Measurements from ENCODE around the gene GCSAM. TPM values are rescaled to one million over a fixed set of nuclear protein-coding genes. Genes with fewer than 3 reads are reported as not detected.

GCSAM gene
- total and polyA plus RNA-seq, 9 donors = 0.11 to 0.83 (median 0.18) TPM; not detected in 5

GRCh38 chr3:112132554-112132953 lies 494 bp downstream of the GCSAM start:
- Histone ChIP-seq H3K4me3 (no peak overlapping the region), H3K27ac (no peak overlapping the region), H3K36me3 (no peaks in the 10 kb centered on the region), H3K4me1 (ENCODE audit: insufficient read depth) (no peaks in the 10 kb centered on the region), H3K27me3 (no peaks in the 10 kb centered on the region), H3K9me3 (no peaks in the 10 kb centered on the region)
- WGBS, 3 donors = 91 to 100% (median 94%) methylated on average over 1 of the region's 1 CpG
- DNase-seq = no peak
- no peak for TF ChIP-seq POLR2A (IDR thresholded peaks at IDR 0.05)
- TF ChIP-seq EP300 (IDR thresholded peaks at IDR 0.05) = no peak
- TF ChIP-seq CTCF (IDR thresholded peaks at IDR 0.05) = no peak
- intact Hi-C loops (cut with DNase I) = no loop called here

- Histone ChIP-seq H3K27me3 (no peaks in the 10 kb centered on the region), H3K4me1 (ENCODE audit: insufficient read depth) (no peaks in the 10 kb centered on the region), H3K36me3 (no peaks in the 10 kb centered on the region), H3K27ac (no peak overlapping the region), H3K9me3 (no peaks in the 10 kb centered on the region), H3K4me3 (no peak overlapping the region)
- no peak for DNase-seq
- 93 to 98% (median 97%) methylated on average over 3 of the region's 3 CpGs for WGBS, 3 donors
- no peak for TF ChIP-seq POLR2A (IDR thresholded peaks at IDR 0.05)
- TF ChIP-seq EP300 (IDR thresholded peaks at IDR 0.05) = no peak
- TF ChIP-seq CTCF (IDR thresholded peaks at IDR 0.05) = no peak
- intact Hi-C loops (cut with DNase I) = no loop called here
Observed at GRCh38 chr3:112132088-112132487, 960 bp downstream of the GCSAM start.

GRCh38 chr3:112131111-112131510 lies 1.9 kb downstream of the GCSAM start:
- H3K36me3 ChIP-seq = no peaks in the 10 kb centered on the region
- intact Hi-C loops (cut with DNase I) = no loop called here
- TF ChIP-seq POLR2A (IDR thresholded peaks at IDR 0.05) (no peak), EP300 (IDR thresholded peaks at IDR 0.05) (no peak), CTCF (IDR thresholded peaks at IDR 0.05) (no peak)
- H3K4me1 ChIP-seq (ENCODE audit: insufficient read depth) = no peaks in the 10 kb centered on the region
- no peaks in the 10 kb centered on the region for H3K27me3 ChIP-seq
- H3K27ac ChIP-seq = no peak overlapping the region
- WGBS, 3 donors = 89 to 92% (median 91%) methylated on average over 3 of the region's 3 CpGs
- no peak overlapping the region for H3K4me3 ChIP-seq
- DNase-seq = no peak
- H3K9me3 ChIP-seq = no peaks in the 10 kb centered on the region

GRCh38 chr3:112130638-112130993 lies 2.4 kb downstream of the GCSAM start:
- no peaks in the 10 kb centered on the region for H3K9me3 ChIP-seq
- WGBS, 3 donors = 81 to 92% (median 86%) methylated on average over 3 of the region's 3 CpGs
- H3K4me1 ChIP-seq (ENCODE audit: insufficient read depth) = no peaks in the 10 kb centered on the region
- no peak overlapping the region for H3K4me3 ChIP-seq
- no peaks in the 10 kb centered on the region for H3K27me3 ChIP-seq
- intact Hi-C loops (cut with DNase I) = no loop called here
- no peak overlapping the region for H3K27ac ChIP-seq
- DNase-seq = no peak
- no peaks in the 10 kb centered on the region for H3K36me3 ChIP-seq
- no peak for TF ChIP-seq EP300 (IDR thresholded peaks at IDR 0.05)
- TF ChIP-seq POLR2A (IDR thresholded peaks at IDR 0.05) = no peak
- TF ChIP-seq CTCF (IDR thresholded peaks at IDR 0.05) = no peak

Measured in ovary (tissue), 9 donors.